ENCODE measurements around the gene TLE4. TPM values are rescaled to one million over a fixed set of nuclear protein-coding genes. Genes with fewer than 3 reads are reported as not detected.

Gene TLE4
- polyA plus RNA-seq, 3 donors = 21.0 to 107 (median 21.7) TPM

GRCh38 chr9:79691496-79691895 is 119.7 kb downstream of the TLE4 start:
- Mint-ChIP-seq H3K36me3 (peaks cover 31 to 38% of the 10 kb centered on the region in 2 donors), H3K27ac (peak overlapping the region in 3 of 7 donors; percentile 8 to 78 (median 51)), H3K9me3 (peaks cover 0 to 3% (median 0%) of the 10 kb centered on the region in 7 donors), H3K4me3 (no peak overlapping the region), H3K27me3 (ENCODE audit: low read depth in 3 of 3) (peaks cover 0 to 1% (median 0%) of the 10 kb centered on the region in 3 donors), H3K4me1 (peaks cover 12% of the 10 kb centered on the region)
- peaks cover 94% of the 10 kb centered on the region for H4K20me1 ChIP-seq (ENCODE audit: insufficient read depth, low read length)
- H2AFZ ChIP-seq (ENCODE audit: insufficient read depth, low read depth, low read length, poor library complexity, severe bottlenecking) = no peak overlapping the region
- no peak overlapping the region for H3K27ac ChIP-seq (ENCODE audit: low read depth in 1 of 2, low read length in 2 of 2)
- DNase-seq = no peak
- H3K79me2 ChIP-seq (ENCODE audit: insufficient read depth, low read length) = peaks cover 60% of the 10 kb centered on the region
- no peak for TF ChIP-seq CTCF (IDR thresholded peaks at IDR 0.05)
- no peaks in the 10 kb centered on the region for H3K27me3 ChIP-seq (ENCODE audit: control insufficient read depth in 2 of 2, insufficient read depth in 2 of 2, low read length in 2 of 2)
- H3K9me3 ChIP-seq (replicated peaks in 1 of 2; ENCODE audit: control insufficient read depth in 1 of 2, insufficient read depth in 1 of 2, low read length in 2 of 2) = no peaks in the 10 kb centered on the region
- no peak overlapping the region for H3K9ac ChIP-seq (ENCODE audit: insufficient read depth, low read length, poor library complexity, severe bottlenecking)
- H3K4me2 ChIP-seq (replicated peaks; ENCODE audit: extremely low read depth, low read length, poor library complexity, severe bottlenecking) = no peak overlapping the region
- WGBS (ENCODE audit: insufficient coverage) = 100% methylated on average over 3 of the region's 5 CpGs
- no peak overlapping the region for H3K4me3 ChIP-seq (replicated peaks in 1 of 3; ENCODE audit: low read depth in 2 of 3, low read length in 3 of 3)
- no peaks in the 10 kb centered on the region for H3K4me1 ChIP-seq (ENCODE audit: control insufficient read depth in 1 of 2, insufficient read depth in 2 of 2, low read length in 2 of 2)
- peaks cover 11 to 59% of the 10 kb centered on the region in 2 donors for H3K36me3 ChIP-seq (replicated peaks in 1 of 2; ENCODE audit: control insufficient read depth in 1 of 2, insufficient read depth in 2 of 2, low read length in 2 of 2)
- intact Hi-C loops (cut with micrococcal nuclease) = no loop called here

DNA sequence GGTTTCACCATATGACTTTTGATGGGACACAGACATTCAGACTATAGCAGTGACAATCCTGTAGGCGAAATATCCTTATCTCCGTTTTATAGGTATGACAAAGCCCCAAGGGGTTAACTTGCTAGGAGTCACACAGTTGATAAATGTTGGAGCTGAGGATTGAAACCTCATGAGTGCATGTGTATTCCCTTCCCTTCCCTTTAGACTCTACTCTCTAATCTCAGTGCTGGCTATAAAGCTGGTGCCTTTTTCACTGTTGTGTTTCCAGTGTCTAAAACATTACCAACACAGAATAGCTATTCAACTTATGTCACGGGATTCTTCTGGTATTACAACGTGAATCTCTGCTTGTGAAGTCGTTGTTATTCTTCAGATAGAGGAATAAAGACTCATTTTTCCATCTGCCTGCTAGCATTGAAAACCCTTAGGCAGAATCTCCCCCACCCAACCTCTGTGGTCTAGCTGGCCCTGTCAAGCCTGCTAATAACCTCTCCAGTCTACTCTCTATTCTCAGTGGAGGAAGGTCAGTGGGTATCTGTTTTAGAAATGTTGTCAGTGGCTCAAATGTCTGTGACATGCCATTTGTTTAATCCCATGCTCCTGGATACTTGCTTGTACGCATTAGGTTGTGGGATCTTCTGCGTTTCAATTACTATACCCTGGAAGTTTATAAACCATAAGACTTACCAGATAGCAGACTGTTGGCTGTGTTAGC is 121.2 kb downstream of the TLE4 start:
- no peak for TF ChIP-seq CTCF (IDR thresholded peaks at IDR 0.05)
- Histone ChIP-seq H3K27ac (ENCODE audit: low read depth in 1 of 2, low read length in 2 of 2) (peak overlapping the region in 1 of 2 donors; percentile 43), H3K79me2 (ENCODE audit: insufficient read depth, low read length) (peaks cover 68% of the 10 kb centered on the region), H4K20me1 (ENCODE audit: insufficient read depth, low read length) (peaks cover 85% of the 10 kb centered on the region), H3K4me2 (replicated peaks; ENCODE audit: extremely low read depth, low read length, poor library complexity, severe bottlenecking) (no peak overlapping the region), H3K36me3 (replicated peaks in 1 of 2; ENCODE audit: control insufficient read depth in 1 of 2, insufficient read depth in 2 of 2, low read length in 2 of 2) (peaks cover 9 to 47% of the 10 kb centered on the region in 2 donors), H3K27me3 (ENCODE audit: control insufficient read depth in 2 of 2, insufficient read depth in 2 of 2, low read length in 2 of 2) (no peaks in the 10 kb centered on the region), H3K9ac (ENCODE audit: insufficient read depth, low read length, poor library complexity, severe bottlenecking) (no peak overlapping the region), H3K9me3 (replicated peaks in 1 of 2; ENCODE audit: control insufficient read depth in 1 of 2, insufficient read depth in 1 of 2, low read length in 2 of 2) (no peaks in the 10 kb centered on the region), H2AFZ (ENCODE audit: insufficient read depth, low read depth, low read length, poor library complexity, severe bottlenecking) (no peak overlapping the region), H3K4me1 (ENCODE audit: control insufficient read depth in 1 of 2, insufficient read depth in 2 of 2, low read length in 2 of 2) (peaks cover 0 to 4% of the 10 kb centered on the region in 2 donors), H3K4me3 (replicated peaks in 1 of 3; ENCODE audit: low read depth in 2 of 3, low read length in 3 of 3) (no peak overlapping the region)
- Mint-ChIP-seq H3K4me1 (peaks cover 10% of the 10 kb centered on the region), H3K9me3 (peaks cover 0 to 3% (median 0%) of the 10 kb centered on the region in 7 donors), H3K4me3 (no peak overlapping the region), H3K36me3 (peaks cover 19 to 26% of the 10 kb centered on the region in 2 donors), H3K27me3 (ENCODE audit: low read depth in 3 of 3) (peaks cover 0 to 1% (median 0%) of the 10 kb centered on the region in 3 donors), H3K27ac (peak overlapping the region in 2 of 7 donors; percentile 17 to 41)
- intact Hi-C loops (cut with micrococcal nuclease) = no loop called here
- no peak for DNase-seq
- no CpG with 5 or more reads among the region's 7 CpGs for WGBS (ENCODE audit: insufficient coverage)

All from CD14-positive monocyte (primary cell).